Cerebellar cortex (tissue), 1 donor: Measurements from ENCODE around the gene MAD1L1.
"Not testable (repeated sequence)": the region's sequence is repeated elsewhere in the genome, so short reads cannot be mapped to it uniquely, and the experiment has no call there.

ENCODE experiments used
- DNase-seq: peaks from one replicate; pipeline ENCODE4 v3.0.0-alpha.2; 2015; ENCODE audit warnings: low spot score

MAD1L1 gene

DNA sequence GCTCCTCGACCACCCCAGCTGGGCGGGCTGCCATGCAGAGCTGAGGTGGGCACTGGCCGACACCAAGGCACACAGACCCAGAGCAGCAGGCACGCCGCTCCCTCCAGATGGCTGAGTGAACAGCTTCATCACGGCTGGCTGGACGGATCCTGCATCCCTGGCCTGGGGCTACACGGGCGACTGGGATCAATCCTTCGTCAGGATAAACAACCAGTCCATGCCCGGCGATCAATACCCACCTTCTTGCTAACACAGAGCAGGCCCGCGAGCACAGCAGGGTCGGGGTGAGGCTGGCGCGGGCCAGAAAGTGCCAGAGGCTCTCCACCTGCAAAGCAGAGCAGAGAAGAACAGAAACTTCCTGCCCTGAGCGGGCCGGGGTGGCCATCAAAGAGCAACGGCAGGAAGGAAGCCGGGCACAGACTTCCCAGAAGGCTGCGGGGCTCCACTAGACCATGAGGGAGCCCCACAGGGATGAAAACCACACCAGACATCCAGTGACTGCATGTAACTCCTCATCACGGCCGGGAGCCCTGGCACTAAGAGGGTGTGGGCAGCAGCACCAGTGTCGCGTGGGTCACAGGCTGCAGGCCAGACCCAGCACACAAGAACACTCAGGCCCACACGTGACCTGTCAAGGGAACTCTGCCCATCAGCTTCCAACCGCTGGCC is 166.4 kb downstream of the MAD1L1 start:
- no peak for DNase-seq

DNA sequence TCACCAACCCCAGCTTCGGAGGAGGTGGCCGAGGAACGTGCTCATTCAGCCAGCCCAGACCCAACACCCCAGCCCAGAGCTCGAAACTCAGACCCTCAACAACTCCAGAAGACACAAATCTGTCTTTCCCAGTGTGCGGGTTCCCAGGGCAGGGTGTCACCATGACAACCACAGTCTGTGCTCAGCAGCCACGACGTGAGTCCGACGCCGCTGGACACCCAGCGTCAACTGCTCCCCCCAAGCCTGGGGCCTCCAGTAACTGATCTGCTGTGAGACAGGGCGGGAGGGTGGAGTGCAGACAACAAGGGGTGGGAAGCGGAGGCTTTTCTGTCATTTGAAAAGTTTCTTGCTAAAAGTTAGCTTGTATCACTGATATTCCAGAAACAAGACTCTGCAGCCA is 167.2 kb downstream of the MAD1L1 start:
- no peak for DNase-seq

DNA sequence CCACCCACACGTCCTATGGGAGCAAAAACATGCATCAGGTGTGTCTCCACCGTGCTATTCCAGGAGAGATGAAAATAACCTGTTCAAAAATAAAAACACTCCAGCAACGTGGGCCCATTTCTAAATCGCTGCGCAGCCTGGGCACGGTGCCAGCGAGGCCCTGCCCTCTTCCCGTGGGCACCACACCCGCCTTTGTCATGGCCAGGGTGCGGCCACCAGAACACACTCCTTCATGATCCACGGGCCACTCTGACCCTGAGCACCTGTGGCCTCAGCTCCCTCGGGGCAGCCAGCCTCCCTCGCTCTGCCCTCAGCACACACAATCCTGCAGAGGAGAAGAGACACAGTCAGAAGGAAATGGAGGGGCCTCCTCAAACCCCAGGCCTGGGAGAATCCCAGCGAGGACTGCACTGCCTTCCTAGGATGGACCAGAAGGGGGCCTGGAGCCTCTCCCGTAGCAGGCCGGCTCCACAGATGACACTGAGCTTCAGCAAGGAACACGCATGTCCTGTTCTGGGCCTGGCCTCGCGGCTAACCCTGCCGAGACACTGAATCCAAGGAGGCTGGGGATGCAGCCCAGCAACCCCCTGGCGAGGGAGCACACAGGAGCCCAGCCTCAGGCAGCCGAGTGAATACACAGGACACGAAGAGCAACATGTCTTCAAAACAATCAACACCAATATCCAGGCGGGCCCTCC is 169.0 kb downstream of the MAD1L1 start:
- no peak for DNase-seq

DNA sequence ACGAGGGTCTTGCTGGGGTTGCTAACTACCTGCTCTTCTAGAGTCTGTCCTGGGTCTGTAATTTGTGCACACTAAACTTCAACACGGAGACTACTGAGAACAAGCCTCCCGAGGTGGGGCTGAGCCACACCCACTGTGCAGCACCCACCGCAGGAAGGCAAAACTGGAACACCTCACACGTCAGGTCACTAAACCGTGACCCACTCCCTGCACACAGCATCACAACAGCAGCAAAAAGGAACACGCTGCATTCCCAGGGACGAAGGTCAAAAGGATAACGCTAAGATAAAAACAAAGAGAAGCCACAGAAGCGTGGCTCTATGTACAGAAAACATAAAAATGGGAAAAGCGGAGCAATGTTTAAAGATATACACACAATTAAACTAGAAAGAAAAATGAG is 170.1 kb downstream of the MAD1L1 start:
- DNase-seq, result no peak

DNA sequence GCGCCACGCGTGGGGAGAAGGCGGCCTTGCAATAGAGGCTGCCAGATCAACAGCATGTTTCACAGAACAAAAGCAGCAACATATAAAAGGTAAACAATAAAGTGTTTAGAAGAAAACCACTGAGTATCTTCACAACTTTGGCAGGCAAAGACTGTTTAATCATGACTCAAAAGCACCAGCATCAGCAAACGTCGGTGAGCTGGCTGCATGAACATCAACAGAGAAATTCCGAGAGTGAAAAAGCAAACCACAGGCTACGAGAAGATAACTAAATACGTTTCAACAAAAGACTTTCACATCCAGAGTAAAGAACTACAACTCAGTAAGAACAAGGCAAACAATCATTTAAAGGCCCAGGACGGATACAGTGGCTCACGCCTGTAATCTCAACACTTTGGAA is 172.0 kb downstream of the MAD1L1 start:
- no peak for DNase-seq

DNA sequence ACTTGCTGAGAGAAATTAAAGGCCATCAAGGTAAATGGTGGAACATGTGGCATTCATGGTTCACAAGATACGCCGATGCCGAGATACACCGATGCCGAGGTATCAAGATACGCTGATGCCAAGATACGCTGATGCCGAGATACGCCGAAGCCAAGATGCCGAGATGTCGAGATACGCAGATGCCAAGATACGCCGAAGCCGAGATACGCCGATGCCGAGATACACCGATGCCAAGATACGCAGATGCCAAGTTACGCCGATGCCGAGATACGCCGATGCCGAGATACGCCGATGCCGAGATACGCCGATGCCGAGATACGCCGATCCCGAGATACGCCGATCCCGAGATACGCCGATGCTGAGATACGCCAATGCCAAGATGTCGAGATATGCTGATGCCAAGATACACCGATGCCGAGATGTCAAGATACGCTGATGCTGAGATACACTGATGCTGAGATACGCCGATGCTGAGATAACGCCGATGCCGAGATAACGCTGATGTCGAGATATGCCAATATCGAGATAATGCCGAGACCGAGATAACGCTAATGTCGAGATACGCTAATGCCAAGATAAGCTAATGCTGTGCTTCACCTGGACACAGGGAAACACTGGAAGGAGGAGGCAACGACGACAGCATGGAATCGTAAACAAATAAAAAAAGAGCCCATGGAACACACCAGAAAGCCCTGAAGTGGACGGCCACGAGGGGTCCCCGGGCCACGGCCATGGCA is 172.6 kb downstream of the MAD1L1 start:
- no peak for DNase-seq

DNA sequence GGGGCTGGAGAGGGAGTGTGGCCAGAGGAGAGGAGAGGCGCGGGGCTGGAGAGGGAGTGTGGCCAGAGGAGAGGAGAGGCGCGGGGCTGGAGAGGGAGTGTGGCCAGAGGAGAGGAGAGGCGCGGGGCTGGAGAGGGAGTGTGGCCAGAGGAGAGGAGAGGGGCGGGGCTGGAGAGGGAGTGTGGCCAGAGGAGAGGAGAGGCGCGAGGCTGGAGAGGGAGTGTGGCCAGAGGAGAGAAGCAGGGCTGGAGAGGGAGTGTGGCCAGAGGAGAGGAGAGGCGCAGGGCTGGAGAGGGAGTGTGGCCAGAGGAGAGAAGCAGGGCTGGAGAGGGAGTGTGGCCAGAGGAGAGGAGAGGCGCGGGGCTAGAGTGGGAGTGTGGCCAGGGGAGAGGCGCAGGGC is 174.5 kb downstream of the MAD1L1 start:
- DNase-seq, result not testable (repeated sequence)

DNA sequence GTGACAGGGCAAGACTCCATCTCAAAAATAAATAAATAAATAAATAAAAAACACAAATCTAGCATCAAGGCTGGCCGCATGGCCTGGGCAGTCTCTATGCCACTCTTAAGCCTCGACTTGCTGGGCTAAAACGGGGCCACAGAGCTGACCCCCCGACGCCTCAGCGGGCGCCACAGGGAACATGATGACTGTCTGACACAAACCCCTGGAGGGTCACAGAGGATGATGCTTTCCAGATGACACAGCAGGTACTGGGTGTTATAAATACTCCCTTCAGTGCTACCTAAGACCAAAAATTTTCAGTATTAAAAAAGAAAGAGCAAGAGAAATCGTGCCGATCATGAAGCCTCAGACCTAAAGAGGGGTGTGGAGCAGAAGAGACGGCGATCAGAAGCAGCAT is 176.8 kb downstream of the MAD1L1 start:
- no peak for DNase-seq

DNA sequence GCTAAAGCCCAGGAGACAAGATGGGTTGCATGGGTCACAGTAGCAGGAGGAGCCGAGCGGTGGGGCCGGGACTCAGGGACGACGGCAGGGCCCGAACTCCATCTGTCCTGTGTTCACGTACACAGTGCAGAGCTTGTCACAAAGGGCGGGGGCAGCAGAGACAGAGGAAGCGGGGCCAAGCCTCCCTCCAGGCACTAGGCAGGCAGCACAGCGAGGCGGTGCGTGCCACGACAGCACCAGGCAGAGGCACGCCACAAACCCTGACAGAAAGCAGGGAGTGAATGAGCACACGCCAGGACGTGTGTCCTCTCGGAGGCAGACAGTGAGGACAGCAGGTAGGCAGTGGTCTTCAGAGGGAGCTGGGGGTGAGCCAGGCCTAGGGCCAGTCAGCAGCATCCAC is 177.8 kb downstream of the MAD1L1 start:
- no peak for DNase-seq

DNA sequence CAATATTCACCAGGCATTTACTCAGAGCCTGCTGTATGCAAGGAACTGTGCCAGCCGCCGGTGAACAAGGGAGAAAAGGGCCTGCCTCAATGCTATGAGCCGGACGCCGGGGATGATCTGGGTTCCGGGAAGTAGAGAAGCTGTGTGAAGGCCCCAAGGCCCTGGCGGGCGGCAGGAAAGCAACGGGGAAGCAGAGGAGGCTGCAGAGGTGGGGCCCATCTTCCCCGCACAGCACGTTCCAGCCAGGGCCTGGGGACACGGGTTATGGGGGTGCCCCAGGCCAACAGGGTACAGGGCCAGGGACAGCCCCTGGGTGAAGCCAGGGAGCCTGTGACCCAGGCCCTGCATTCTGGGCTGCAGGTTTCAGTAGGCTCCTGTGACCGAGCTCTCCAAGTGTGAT is 179.3 kb downstream of the MAD1L1 start:
- DNase-seq, result no peak

DNA sequence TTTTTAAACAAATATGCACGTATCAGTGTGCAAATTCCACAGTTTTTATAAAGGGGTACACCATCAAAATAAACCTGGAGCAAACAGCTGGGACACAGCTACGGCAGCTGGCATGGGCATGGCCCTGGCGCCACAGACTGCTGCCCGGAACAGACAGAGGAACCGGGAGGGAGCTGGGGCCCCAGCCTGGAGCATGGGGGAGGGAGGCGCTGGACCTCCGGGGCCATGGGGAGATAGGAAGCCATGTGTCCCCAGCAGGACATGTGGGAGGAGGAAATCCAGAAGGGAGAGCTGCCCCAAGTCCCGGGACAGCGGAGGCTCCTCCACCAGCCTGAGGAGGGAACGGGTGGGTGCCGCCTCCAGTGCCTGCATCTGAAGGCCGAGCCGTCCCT is 180.1 kb downstream of the MAD1L1 start:
- no peak for DNase-seq

DNA sequence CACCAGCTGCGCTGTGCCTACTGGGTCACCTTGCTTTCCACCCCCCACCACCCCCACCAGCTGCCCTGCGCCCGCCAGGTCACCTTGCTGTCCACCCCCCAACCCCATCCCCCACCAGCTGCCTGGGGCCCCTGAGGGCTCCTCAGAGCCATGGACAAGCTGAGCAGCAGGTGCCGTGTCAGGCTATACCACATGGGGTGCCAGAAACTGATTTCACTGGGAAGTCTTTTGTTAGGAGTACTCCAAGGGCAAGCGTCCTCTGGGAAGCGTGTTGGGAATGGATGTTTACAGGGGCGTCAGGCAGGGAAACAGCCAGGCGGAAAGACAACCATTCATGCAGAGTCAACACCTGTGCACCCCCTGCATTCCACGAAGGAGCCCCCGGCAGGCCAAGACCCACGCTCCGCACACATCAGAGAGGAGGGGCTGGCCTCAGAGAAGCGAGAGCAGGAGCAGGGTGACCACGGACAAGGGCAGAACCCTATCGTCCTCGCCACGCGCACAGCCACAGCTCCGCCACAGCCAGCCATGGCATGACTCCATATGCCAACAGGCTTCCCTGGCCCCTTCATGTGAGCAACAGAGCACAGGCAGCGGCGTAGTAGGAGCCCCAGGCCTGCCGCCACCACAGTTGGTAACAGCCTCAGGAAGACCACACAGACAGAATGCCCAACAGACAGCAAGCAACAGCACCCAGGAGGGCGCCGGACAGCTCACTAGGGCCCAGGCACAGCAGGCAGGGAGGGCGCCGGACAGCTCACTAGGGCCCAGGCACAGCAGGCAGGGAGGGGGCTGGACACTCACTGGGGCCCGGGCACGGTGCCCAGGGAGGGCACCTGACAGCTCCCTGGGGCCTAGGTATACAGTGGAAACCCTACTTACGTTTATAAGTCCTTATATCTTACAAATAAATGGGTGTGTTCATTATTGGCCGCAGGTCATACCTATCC is 180.8 kb downstream of the MAD1L1 start:
- no peak for DNase-seq

DNA sequence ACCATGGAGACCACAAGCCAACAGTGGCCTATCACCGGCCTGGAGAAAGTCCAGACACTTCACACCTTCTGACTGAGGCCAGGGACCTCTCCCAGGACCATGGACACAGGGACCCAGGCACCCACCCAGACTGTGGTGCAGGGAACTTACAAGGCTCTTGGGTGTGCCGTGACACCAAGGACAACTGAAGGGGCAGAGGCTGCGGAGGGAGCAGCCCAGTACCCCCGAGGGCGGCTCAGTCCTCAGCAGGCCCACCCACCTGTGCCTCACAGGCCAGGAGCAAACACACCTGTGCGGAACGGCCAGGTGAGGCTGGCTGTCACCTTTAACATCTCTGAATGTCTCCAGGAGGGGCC is 182.3 kb downstream of the MAD1L1 start:
- no peak for DNase-seq

DNA sequence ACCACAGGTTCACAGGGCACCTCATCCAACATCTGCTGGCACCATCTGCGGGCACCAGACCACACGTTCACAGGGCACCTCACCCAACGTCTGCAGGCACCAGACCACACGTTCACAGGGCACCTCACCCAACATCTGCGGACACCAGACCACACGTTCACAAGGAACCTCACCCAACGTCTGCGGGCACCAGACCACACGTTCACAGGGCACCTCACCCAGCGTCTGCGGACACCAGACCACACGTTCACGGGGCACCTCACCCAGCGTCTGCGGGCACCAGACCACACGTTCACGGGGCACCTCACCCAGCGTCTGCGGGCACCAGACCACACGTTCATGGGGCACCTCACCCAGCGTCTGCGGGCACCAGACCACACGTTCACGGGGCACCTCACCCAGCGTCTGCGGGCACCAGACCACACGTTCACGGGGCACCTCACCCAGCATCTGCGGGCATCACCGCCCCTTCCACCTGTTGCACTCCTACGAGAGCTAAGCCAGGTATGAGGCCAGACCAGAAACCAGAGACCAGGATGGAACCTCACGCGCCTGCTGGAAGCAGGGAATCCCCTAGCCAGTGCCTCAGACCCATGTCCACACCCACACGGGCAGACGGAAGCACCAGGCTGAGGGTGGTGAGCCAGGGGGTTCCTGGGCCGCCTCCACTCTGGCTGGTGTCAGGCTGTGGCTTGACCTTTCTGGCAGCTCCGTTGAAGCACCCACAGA is 182.8 kb downstream of the MAD1L1 start:
- DNase-seq, result no peak

DNA sequence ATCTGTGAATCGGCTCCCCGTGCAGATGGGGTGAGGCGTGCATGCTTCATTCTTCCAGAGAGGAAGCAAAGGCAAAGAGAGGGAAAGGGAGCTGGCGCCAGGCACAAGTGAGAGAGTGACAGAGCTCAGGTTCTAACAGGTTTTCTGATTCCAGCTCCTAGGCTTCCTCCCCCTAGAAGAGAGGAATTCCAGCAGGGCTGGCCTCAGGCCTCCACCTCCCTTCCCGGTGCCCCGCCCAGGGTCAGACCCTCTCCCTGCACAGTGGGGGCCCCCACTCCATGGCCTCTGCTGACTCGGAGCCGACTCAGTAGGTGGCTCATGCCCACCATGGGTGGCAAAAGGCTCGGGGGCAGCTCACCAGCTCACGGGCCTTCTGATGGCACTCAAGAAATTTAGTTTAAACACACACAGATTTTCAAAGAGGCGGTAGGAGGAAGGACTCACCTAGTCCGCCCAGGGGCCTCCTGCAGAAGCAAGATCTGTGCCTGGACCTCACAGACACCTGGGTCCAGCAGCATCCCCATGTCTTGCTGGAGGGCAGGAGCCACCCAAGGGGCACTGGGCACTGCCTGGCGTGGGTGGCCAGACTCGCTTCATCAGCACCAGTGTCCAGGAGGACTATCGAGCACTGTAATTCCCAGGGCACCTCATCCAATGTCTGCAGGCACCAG is 183.5 kb downstream of the MAD1L1 start:
- DNase-seq, result no peak

DNA sequence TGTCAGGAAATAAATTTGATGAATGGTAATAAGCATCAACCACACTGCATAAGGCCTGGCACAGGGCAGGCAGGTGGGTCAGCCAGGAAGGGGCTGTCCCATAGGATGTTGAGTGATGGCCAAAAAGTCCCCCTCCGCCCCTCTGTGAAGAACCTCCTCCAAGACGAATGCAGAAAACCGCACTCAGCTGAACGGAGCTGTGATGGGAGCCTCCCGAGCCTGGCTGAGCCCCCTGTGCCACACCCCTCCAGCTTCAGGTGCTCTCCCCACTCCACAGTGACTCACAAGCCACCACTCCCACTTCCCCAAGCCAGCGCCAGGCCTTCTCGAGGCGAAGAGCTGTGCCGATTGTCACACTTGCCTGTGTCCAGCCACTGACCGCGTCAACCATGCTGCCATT is 184.2 kb downstream of the MAD1L1 start:
- no peak for DNase-seq

DNA sequence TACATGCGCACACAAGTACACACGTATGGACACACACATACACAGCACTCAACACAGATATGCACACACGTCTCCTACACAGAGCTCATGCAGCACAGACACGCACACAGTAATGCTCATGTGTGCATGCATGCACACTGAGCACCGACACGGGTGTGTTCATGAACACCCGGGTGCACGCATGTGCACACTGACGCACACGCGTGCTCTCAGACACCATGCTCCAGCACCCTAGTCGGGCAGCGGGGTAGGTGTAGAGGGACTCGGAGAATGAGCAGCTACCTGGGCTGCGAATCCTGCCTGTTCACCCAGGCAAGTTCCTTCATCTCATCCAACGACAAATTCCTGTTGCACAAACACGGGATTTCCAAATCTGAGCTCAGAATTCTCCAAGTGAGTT is 184.7 kb downstream of the MAD1L1 start:
- DNase-seq, result no peak

DNA sequence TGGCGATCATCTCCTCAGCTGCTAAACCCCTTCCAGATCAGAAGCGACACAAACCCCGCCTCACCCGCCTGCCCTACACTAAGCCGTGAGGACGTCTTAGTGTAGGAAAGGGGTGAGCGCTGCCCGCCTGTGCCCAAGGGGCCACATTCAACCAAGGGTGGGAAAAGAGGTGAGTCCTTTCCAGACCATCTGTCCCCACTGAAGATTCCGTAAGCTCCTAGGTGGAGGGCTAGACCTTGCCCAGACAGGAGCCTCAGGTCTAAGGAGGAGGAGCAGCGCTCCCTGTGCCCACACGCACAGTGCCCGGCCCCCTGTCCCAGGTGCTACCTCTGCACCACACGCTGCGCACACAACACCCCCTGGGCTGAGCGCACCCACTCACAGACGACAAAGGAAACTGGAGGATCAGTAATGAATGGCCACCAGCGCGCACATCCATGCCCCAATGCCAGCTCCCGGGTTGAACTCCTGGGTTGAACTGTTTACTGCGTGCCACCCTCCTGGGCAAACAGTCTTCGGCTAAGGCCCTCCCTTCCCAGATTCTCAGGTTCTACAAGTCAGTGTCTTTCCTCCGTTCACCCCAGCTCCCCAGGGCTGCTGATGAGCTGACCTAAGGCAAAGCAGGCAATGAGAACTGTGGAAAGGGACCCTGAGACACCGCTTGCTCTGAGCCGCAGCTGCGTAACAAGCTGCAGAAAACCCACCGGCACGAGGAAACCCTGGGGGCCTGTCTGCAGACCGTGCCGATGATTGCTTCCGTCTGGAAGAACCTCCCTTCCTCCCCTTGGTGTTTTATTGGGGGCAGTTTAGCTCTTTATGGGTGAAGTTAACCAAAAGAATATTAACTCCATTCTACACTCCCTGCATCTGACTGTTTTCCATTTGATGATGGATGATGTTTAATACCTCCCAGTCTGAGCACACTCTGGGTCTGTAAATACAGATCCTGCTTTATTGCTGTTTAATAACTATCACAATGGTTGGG is 185.9 kb downstream of the MAD1L1 start:
- DNase-seq, result no peak

DNA sequence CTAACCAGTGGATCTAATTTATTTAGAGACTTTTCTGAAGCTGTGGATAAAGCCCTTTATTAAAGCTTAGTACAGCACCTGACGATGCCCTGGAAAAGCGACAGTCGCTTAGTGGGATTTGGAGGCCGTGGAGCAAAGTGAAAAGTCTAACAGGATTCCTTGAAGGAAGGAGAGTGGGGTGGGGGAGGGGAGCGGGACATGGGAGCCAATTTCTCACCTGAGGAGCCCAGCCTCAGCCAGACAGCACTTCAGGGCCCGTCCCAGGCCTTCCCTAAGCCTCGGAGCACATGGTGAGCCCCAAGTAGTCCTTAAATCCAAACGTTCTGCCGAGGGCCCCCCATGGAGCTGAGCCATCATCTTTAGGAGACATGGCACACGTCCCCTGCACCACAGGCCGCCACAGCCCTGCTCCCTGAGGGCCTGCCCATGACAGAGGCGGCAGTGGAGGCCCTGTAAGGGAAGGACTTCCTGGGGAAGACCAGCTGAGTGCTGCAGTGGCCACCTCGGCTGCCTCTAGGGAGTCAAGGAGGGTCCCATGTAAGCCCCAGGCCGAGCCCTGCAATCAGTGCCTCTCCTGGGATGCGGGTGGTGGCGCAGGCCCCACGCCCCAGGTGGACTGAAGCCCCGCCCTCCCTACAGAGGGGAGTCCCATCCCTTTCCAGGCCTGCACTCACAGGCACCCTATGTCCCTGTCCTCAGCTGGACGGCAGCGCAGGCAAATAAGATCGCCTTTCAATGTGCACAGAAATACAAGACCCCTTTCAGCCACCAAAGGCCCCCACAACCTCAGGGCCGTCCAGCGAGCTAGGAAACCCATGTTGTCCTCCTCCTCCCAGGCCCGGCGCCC is 187.0 kb downstream of the MAD1L1 start:
- DNase-seq, result no peak
